ENCODE data around the gene CUL5.
"Not testable (repeated sequence)": the region's sequence is repeated elsewhere in the genome, so short reads cannot be mapped to it uniquely, and the experiment has no call there.

Gene CUL5

GRCh38 chr11:108131993-108132392 is 123.3 kb downstream of the CUL5 start:
- no peak for TF ChIP-seq CTCF (IDR thresholded peaks at IDR 0.05; ENCODE audit: low read depth, low read length)
- no peak for TF ChIP-seq EZH2phosphoT487 (IDR thresholded peaks at IDR 0.05; ENCODE audit: low read depth)
- Histone ChIP-seq H3K4me1 (ENCODE audit: low read length) (peaks cover 7% of the 10 kb centered on the region; the same call in 1 of the 2 replicates), H3K79me2 (ENCODE audit: low read length) (0 out of 2 replicates have a peak, but pooled peaks cover 2% of the 10 kb centered on the region), H2AFZ (ENCODE audit: low read depth, low read length) (no peak overlapping the region), H3K27ac (ENCODE audit: low read length) (no peak overlapping the region), H3K4me2 (ENCODE audit: low read length) (no peak overlapping the region), H4K20me1 (ENCODE audit: insufficient read depth, low read length) (no peaks in the 10 kb centered on the region), H3K36me3 (replicated peaks; ENCODE audit: low read depth, low read length) (no peaks in the 10 kb centered on the region), H3K9ac (ENCODE audit: low read length) (no peak overlapping the region), H3K9me3 (ENCODE audit: insufficient read depth, low read length) (no peaks in the 10 kb centered on the region), H3K27me3 (ENCODE audit: low read depth, low read length) (no peaks in the 10 kb centered on the region), H3K4me3 (ENCODE audit: low read length) (no peak overlapping the region)

DNA sequence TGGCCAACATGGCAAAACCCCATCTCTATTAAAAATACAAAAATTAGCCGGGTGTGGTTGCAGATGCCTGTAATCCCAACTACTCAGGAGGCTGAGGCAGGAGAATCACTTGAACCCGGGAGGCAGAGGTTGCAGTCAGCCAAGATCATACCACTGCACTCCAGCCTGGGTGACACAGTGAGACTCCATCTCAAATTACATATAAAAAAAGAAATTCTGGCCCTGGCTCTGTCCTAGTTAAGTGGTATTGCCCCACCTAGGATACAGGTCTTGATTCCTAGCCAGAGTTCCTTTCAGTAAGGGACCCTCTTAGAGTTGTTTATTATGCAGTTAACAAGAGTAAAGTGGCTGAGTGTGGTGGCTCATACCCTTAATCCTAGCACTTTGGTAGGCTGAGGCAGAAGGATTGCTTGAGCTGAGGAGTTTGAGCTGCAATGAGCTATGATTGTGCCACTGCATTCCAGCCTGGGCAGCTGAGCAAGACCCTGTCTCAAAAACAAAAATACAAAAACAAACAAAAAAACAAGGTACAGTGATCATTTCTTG is 124.4 kb downstream of the CUL5 start:
- H4K20me1 ChIP-seq (ENCODE audit: insufficient read depth, low read length); H3K36me3 ChIP-seq (replicated peaks; ENCODE audit: low read depth, low read length); H3K4me3 ChIP-seq (ENCODE audit: low read length); H3K4me2 ChIP-seq (ENCODE audit: low read length); H3K9me3 ChIP-seq (ENCODE audit: insufficient read depth, low read length); H3K27ac ChIP-seq (ENCODE audit: low read length); H3K79me2 ChIP-seq (ENCODE audit: low read length); H3K4me1 ChIP-seq (ENCODE audit: low read length); H3K27me3 ChIP-seq (ENCODE audit: low read depth, low read length); H2AFZ ChIP-seq (ENCODE audit: low read depth, low read length); H3K9ac ChIP-seq (ENCODE audit: low read length): not testable (repeated sequence)

GRCh38 chr11:108135845-108136544 is 127.3 kb downstream of the CUL5 start:
- H3K27ac ChIP-seq (ENCODE audit: low read length): no peak overlapping the region
- H2AFZ ChIP-seq (ENCODE audit: low read depth, low read length): no peak overlapping the region
- peaks cover 7% of the 10 kb centered on the region for H3K36me3 ChIP-seq (replicated peaks; ENCODE audit: low read depth, low read length)
- H3K79me2 ChIP-seq (ENCODE audit: low read length): no peaks in the 10 kb centered on the region
- peaks cover 7% of the 10 kb centered on the region; the same call in 1 of the 2 replicates for H3K4me1 ChIP-seq (ENCODE audit: low read length)
- no peaks in the 10 kb centered on the region for H4K20me1 ChIP-seq (ENCODE audit: insufficient read depth, low read length)
- no peak overlapping the region for H3K4me2 ChIP-seq (ENCODE audit: low read length)
- TF ChIP-seq CTCF (IDR thresholded peaks at IDR 0.05; ENCODE audit: low read depth, low read length) (peak; percentile 44), EZH2phosphoT487 (IDR thresholded peaks at IDR 0.05; ENCODE audit: low read depth) (no peak)
- H3K9ac ChIP-seq (ENCODE audit: low read length): no peak overlapping the region
- H3K4me3 ChIP-seq (ENCODE audit: low read length): no peak overlapping the region
- no peaks in the 10 kb centered on the region for H3K27me3 ChIP-seq (ENCODE audit: low read depth, low read length)
- no peaks in the 10 kb centered on the region for H3K9me3 ChIP-seq (ENCODE audit: insufficient read depth, low read length)

GRCh38 chr11:108137212-108137611 is 128.5 kb downstream of the CUL5 start:
- Histone ChIP-seq H2AFZ (ENCODE audit: low read depth, low read length) (no peak overlapping the region), H3K9ac (ENCODE audit: low read length) (no peak overlapping the region), H3K27me3 (ENCODE audit: low read depth, low read length) (no peaks in the 10 kb centered on the region), H3K4me2 (ENCODE audit: low read length) (no peak overlapping the region), H3K4me1 (ENCODE audit: low read length) (peaks cover 7% of the 10 kb centered on the region; the same call in 1 of the 2 replicates), H3K79me2 (ENCODE audit: low read length) (no peaks in the 10 kb centered on the region), H3K36me3 (replicated peaks; ENCODE audit: low read depth, low read length) (peaks cover 12% of the 10 kb centered on the region), H3K4me3 (ENCODE audit: low read length) (no peak overlapping the region), H4K20me1 (ENCODE audit: insufficient read depth, low read length) (no peaks in the 10 kb centered on the region), H3K9me3 (ENCODE audit: insufficient read depth, low read length) (no peaks in the 10 kb centered on the region), H3K27ac (ENCODE audit: low read length) (no peak overlapping the region)
- TF ChIP-seq CTCF (IDR thresholded peaks at IDR 0.05; ENCODE audit: low read depth, low read length) (no peak), EZH2phosphoT487 (IDR thresholded peaks at IDR 0.05; ENCODE audit: low read depth) (no peak)

All from OCI-LY3 (cell line).